ENCODE measurements around the gene EFHD2.

- no peak for TF ChIP-seq EZH2 (IDR thresholded peaks at IDR 0.05; ENCODE audit: insufficient read depth, poor library complexity, severe bottlenecking)
- TF ChIP-seq EZH2phosphoT487 (IDR thresholded peaks at IDR 0.05; ENCODE audit: insufficient read depth, low read depth), result no peak
Observed at GRCh38 chr1:15399710-15400109, 10.0 kb upstream of the EFHD2 start.
